GM12872 (cell line): ENCODE data around the gene PPP4R3C.

ENCODE experiments used
- CTCF ChIP-seq: IDR thresholded peaks from 3 replicates; pipeline ENCODE4 v1.5.1; 2011; ENCODE audit warnings: low read depth, mild to moderate bottlenecking, low read length, moderate library complexity; ENCODE audit not compliant: insufficient read depth

Gene PPP4R3C

GRCh38 chrX:27463187-27463586 is at the start of gene PPP4R3C:
PPP4R3C (minus strand) TSS chrX:27463341; CDS start chrX:27463296, 45 bp downstream.
- no peak for TF ChIP-seq CTCF

- TF ChIP-seq CTCF: no peak
These were observed 28.3 kb upstream of the PPP4R3C start for GRCh38 chrX:27491397-27491796.

GRCh38 chrX:27466051-27466450 is 2.9 kb upstream of the PPP4R3C start:
- no peak for TF ChIP-seq CTCF

- no peak for TF ChIP-seq CTCF
These were observed 1.9 kb upstream of the PPP4R3C start for GRCh38 chrX:27465036-27465435.

DNA sequence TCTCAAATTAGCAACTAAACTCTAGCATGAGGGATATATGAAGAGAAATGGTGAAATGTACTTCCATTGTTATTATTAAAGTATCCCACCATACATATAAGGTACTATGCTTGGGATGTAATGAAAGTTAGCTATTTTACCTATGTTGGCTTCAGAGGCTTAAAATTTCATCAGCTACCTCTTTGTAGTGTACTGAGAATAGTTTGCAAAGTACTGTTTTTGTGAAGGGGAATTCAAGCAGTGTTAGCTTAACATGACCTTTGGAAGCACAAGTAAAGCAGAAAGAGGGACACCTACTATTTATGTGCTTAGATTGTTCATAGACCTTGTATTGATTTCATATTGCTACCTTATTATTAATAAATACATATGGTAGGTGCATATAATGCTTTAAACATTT is 11.8 kb downstream of the PPP4R3C start:
- TF ChIP-seq CTCF: no peak

DNA sequence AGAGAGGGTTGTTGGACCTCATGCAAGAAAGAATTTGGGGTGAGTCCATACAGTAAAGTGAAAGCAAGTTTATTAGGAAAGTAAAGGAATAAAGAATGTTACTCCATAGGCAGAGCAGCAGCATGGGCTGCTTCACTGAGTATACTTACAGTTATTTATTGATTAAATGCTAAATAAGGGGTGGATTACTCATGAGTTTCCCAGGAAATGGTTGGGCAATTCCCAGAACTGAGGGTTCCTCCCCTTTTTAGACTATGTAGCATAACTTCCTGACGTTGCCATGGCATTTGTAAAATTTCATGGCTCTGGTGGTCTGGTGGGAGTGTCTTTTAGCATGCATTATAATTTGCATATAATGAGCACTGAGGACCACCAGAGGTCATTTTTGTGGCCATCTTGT is 16.7 kb downstream of the PPP4R3C start:
- no peak for TF ChIP-seq CTCF

- no peak for TF ChIP-seq CTCF
These were observed 17.7 kb downstream of the PPP4R3C start for GRCh38 chrX:27445438-27445837.
